Right lobe of liver (tissue), 6 donors: ENCODE measurements around the gene LAMB1. TPM values are rescaled to one million over a fixed set of nuclear protein-coding genes. Genes with fewer than 3 reads are reported as not detected.

ENCODE experiments used
- ATAC-seq, 4 donors: fragments of 200-7000 bp; cut with Tn5 transposase; one replicate each; pipeline ENCODE4 v1.9.1; 2020; ENCODE audit warnings: mild to moderate bottlenecking in 4 of 4, moderate library complexity in 4 of 4
- DNase-seq, 3 donors: peaks; one replicate each; pipeline ENCODE4 v3.0.0-alpha.2; 2020
- H3K27ac ChIP-seq, 3 donors: fragments of 200-600 bp; one replicate each; pipeline ENCODE4 v1.8.0; 2022
- H3K27me3 ChIP-seq, 2 donors: fragments of 200-600 bp; one replicate each; pipeline ENCODE4 v1.8.0; 2022
- H3K36me3 ChIP-seq, 4 donors: fragments of 200-600 bp; sonication (generic) in 1 of 4; one replicate each; pipeline versions ENCODE4 v1.5.1 to v1.8.0; 2017 to 2022; ENCODE audit warnings: control low read depth in 1 of 4
- H3K4me1 ChIP-seq, 4 donors: fragments of 200-600 bp; sonication (generic) in 1 of 4; one replicate each; pipeline versions ENCODE4 v1.5.1 to v1.8.0; 2017 to 2022; ENCODE audit warnings: control low read depth in 1 of 4
- H3K4me3 ChIP-seq, 3 donors: fragments of 200-600 bp; one replicate each; pipeline ENCODE4 v1.8.0; 2022
- H3K9me3 ChIP-seq, 4 donors: fragments of 200-600 bp; sonication (generic) in 1 of 4; one replicate each; pipeline versions ENCODE4 v1.5.1 to v1.8.0; 2017 to 2022; ENCODE audit warnings: control low read depth in 1 of 4
- CTCF ChIP-seq, 4 donors: fragments of 200-600 bp in 3 of 4; fragments of 450-650 bp in 1 of 4; IDR thresholded peaks; one replicate each; pipeline versions ENCODE4 v1.5.1 to v1.8.0; 2016 to 2022; ENCODE audit warnings: antibody characterized with exemption in 4 of 4, mild to moderate bottlenecking in 2 of 4
- POLR2A ChIP-seq: fragments of 450-650 bp; IDR thresholded peaks from one replicate; pipeline ENCODE4 v1.6.1; 2017; ENCODE audit warnings: antibody characterized with exemption, mild to moderate bottlenecking
- WGBS: methylation state at CpG from one replicate; pipeline ENCODE4 v1.1.6; 2018; ENCODE audit warnings: low coverage, low lambda C conversion rate; ENCODE audit not compliant: insufficient coverage; ENCODE audit errors: missing lambda C conversion rate; 5-methylcytosine and 5-hydroxymethylcytosine counted together
- intact Hi-C, 2 donors: fragments of 100-400 bp; cut with DNase I; formaldehyde crosslinking; loops; one replicate each; pipeline versions ENCODE4 v1.11.2 to v1.14.1; 2022
- total RNA-seq, 6 experiments: library from RNA; depleted of rRNA in 2 of 6; stranded (reverse); fragments of >200 nt in 2 of 6; fragmentation: NEBNext Ultra II Directional in 3 of 6; extraction: Animal tissue kit (Norgen Biotek cat#: 25700) in 3 of 6; gene quantifications; one replicate each; pipeline versions ENCODE4 v1.1.0 to v1.2.4, GENCODE V29; 2016 to 2023
- donor health status: DM: no; HTN: yes; CAD: no.
- donor health status: DM: no; HTN: no; CAD: no.
- donor health status: DM: no; HTN: no; CAD: no.
- donor health status: DM: no; HTN: yes; CAD: no.
- donor health status: DM: no; HTN: yes; CAD: no.

LAMB1 gene
- total RNA-seq, 6 experiments from 2014 or later: 14.9 to 61.0 (median 28.9) TPM

- 61% methylated on average over 5 of the region's 6 CpGs for WGBS
- H3K27me3 ChIP-seq: no peaks in the 10 kb centered on the region
- ATAC-seq: peak in 2 of 4 donors; percentile 14 to 30
- TF ChIP-seq CTCF (IDR thresholded peaks at IDR 0.05) (no peak), POLR2A (no peak)
- H3K36me3 ChIP-seq: peaks cover 0 to 5% (median 0%) of the 10 kb centered on the region in 4 donors
- H3K4me3 ChIP-seq: no peak overlapping the region
- intact Hi-C loops: no loop called here
- no peak for DNase-seq
- H3K27ac ChIP-seq: peak overlapping the region in 2 of 3 donors; percentile 3 to 25
- no peaks in the 10 kb centered on the region for H3K4me1 ChIP-seq
- no peaks in the 10 kb centered on the region for H3K9me3 ChIP-seq
Observed at GRCh38 chr7:107938456-107939250, 64.3 kb downstream of the LAMB1 start.

DNA sequence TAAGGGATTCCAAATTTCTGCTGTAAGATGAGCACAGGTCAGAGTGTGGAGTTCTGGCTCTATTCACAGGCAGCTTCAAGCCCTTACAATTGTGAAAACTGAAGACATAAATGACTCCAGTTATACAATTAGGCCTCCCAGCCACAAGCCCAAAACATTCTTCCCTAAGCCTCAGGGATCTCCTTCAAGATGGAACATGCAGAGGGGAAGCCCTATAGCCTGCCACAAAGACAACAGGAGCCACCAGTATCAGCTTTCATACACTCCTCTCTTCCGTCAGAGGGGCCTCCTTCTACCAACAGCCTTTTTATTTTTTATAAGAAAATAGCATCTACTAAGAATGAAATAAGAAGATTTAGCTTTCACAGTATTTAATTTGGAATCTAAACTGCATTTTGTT, 65.4 kb downstream of the LAMB1 start:
- intact Hi-C loops: no loop called here
- Histone ChIP-seq H3K9me3 (no peaks in the 10 kb centered on the region), H3K36me3 (peaks cover 0 to 3% (median under 1%) of the 10 kb centered on the region in 4 donors), H3K4me1 (no peaks in the 10 kb centered on the region), H3K27me3 (no peaks in the 10 kb centered on the region), H3K4me3 (no peak overlapping the region), H3K27ac (no peak overlapping the region)
- DNase-seq (no peak), ATAC-seq (no peak)
- 100% methylated on average over 1 of the region's 1 CpG for WGBS
- TF ChIP-seq POLR2A (no peak), CTCF (IDR thresholded peaks at IDR 0.05) (no peak)

DNA sequence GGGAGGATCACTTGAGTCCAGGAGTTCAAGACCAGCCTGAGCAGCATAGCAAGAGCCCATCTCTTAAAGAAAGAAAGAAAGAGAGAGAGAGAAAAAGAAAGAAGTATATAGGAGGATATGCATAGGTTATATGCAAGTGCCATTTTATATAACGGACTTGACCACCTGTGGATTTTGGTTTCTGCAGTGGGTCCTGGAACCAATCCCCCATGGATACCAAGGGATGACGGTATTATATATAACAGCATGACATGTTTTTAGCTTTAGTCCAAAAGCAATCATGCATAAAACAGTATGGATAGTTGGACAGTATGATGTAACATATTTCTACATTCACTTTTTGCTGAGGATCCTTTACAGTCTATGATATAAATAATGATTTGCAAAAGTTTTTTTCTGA, 66.6 kb downstream of the LAMB1 start:
- TF ChIP-seq CTCF (IDR thresholded peaks at IDR 0.05) (no peak), POLR2A (no peak)
- no peak overlapping the region for H3K4me3 ChIP-seq
- whole genome bisulfite sequencing: 100% methylated on average over 2 of the region's 2 CpGs
- H3K27me3 ChIP-seq: no peaks in the 10 kb centered on the region
- H3K4me1 ChIP-seq: no peaks in the 10 kb centered on the region
- no peaks in the 10 kb centered on the region for H3K9me3 ChIP-seq
- H3K27ac ChIP-seq: no peak overlapping the region
- ATAC-seq: no peak
- intact Hi-C loops: no loop called here
- H3K36me3 ChIP-seq: peaks cover 0 to 4% (median 0%) of the 10 kb centered on the region in 4 donors
- DNase-seq: no peak

- H3K4me1 ChIP-seq: no peaks in the 10 kb centered on the region
- no peak overlapping the region for H3K4me3 ChIP-seq
- TF ChIP-seq POLR2A (no peak), CTCF (IDR thresholded peaks at IDR 0.05) (no peak)
- ATAC-seq: no peak
- 95% methylated on average over 6 of the region's 8 CpGs for WGBS
- DNase-seq: no peak
- H3K27me3 ChIP-seq: no peaks in the 10 kb centered on the region
- H3K36me3 ChIP-seq: peaks cover 0 to 4% (median 0%) of the 10 kb centered on the region in 4 donors
- intact Hi-C loops: no loop called here
- H3K9me3 ChIP-seq: no peaks in the 10 kb centered on the region
- no peak overlapping the region for H3K27ac ChIP-seq
Observed at GRCh38 chr7:107934991-107935770, 67.8 kb downstream of the LAMB1 start.
